ENCODE results near the gene PPP6R1. TPM values are rescaled to one million over a fixed set of nuclear protein-coding genes. Genes with fewer than 3 reads are reported as not detected.

The PPP6R1 gene
- total RNA-seq, 1 experiment from 2014 or later = 96.7 TPM

DNA sequence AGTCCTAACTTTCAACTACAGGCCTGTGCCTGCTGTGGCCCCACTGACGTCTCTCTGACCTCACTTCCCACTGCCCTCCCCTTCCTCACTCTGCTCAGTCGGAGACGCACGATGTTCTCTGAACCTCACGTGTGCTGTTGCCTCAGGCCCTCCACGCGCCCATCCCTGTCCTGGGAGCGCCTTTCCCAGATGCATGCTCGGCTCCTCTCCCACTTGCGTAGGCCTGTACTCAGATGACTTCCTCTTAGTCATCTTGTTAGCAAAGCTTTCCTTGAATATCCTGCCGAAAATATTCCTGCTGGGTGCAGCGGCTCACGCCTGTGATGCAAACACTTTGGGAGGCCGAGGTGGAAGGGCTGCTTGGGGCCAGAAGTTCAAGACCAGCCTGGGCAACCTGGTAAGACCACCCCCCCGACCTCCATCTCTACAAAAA, 69.4 kb downstream of the PPP6R1 start (continued):
- peak; percentile 92 for TF ChIP-seq POLR2A (IDR thresholded peaks at IDR 0.05; ENCODE audit: borderline replicate concordance, extremely low read depth, insufficient read depth, insufficient read length)
- TF ChIP-seq, protein P1, sequence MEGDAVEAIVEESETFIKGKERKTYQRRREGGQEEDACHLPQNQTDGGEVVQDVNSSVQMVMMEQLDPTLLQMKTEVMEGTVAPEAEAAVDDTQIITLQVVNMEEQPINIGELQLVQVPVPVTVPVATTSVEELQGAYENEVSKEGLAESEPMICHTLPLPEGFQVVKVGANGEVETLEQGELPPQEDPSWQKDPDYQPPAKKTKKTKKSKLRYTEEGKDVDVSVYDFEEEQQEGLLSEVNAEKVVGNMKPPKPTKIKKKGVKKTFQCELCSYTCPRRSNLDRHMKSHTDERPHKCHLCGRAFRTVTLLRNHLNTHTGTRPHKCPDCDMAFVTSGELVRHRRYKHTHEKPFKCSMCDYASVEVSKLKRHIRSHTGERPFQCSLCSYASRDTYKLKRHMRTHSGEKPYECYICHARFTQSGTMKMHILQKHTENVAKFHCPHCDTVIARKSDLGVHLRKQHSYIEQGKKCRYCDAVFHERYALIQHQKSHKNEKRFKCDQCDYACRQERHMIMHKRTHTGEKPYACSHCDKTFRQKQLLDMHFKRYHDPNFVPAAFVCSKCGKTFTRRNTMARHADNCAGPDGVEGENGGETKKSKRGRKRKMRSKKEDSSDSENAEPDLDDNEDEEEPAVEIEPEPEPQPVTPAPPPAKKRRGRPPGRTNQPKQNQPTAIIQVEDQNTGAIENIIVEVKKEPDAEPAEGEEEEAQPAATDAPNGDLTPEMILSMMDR (IDR thresholded peaks at IDR 0.05 in 2 of 3, conservative IDR thresholded peaks at IDR 0.05 in 1 of 3; ENCODE audit: borderline replicate concordance in 1 of 3, insufficient read depth in 1 of 3, low read depth in 2 of 3, low read length in 2 of 3) = no peak
- TF ChIP-seq, protein P2, sequence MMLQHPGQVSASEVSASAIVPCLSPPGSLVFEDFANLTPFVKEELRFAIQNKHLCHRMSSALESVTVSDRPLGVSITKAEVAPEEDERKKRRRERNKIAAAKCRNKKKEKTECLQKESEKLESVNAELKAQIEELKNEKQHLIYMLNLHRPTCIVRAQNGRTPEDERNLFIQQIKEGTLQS (IDR thresholded peaks at IDR 0.05) = no peak
- TF ChIP-seq CBX3 (IDR thresholded peaks at IDR 0.05; ENCODE audit: low read depth) = peak; percentile 84
- TF ChIP-seq EGR1 (IDR thresholded peaks at IDR 0.05; ENCODE audit: low read depth) = peak; percentile 52; the same call in 1 of the 2 replicates

DNA sequence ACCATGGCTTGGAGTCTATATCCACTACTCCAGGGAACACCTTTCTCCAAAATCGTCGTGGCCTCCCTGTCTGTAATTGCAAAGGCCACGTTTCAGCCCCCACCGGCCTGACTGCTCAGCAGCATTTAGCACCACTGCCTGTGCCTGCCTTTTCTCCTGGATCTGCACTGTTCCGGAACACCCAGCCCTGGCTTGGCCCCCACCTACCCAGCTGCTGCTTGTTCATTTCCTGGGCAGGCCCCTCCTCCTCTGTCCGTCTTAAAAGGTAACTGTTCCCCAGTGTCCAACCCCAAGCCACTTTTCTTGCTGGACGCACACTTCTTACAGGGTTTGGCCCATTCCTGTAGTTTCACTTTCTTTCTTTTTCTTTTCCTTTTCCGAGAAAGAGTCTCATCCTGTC, 70.2 kb downstream of the PPP6R1 start:
- ChIA-PET CTCF (interaction anchor here (0.7 to 1.0 kb wide), 2 partner anchors 21 to 92 kb away, joined by 3 read pairs; partner anchors contain the start of gene PTPRH), POLR2A (interaction anchor here (0.7 to 2.5 kb wide), 5 partner anchors 12 to 91 kb away, joined by 3 to 7 read pairs (median 3); partner anchors contain the start of genes HSPBP1 and PTPRH), RAD21 (ENCODE audit: low non-redundant PET in 1 of 2, low total read pairs in 2 of 2, uncharacterized antibody in 2 of 2, unreplicated experiment in 2 of 2) (no interaction called here)
- Histone ChIP-seq H4K20me1 (ENCODE audit: insufficient read depth) (no peaks in the 10 kb centered on the region), H3K79me2 (ENCODE audit: insufficient read depth, low read length) (peaks cover 4% of the 10 kb centered on the region; the same call in 1 of the 2 replicates), H3K36me3 (ENCODE audit: control insufficient read depth in 1 of 2, insufficient read depth in 2 of 2, low read length in 2 of 2) (no peaks in the 10 kb centered on the region), H2AFZ (ENCODE audit: low read depth, low read length, poor library complexity, severe bottlenecking) (no peak overlapping the region), H3K4me1 (ENCODE audit: control insufficient read depth in 1 of 2, insufficient read depth in 2 of 2, low read length in 2 of 2) (peaks cover 10 to 33% of the 10 kb centered on the region in 2 experiments), H3K4me2 (ENCODE audit: low read length) (peak overlapping the region; percentile 69), H3K27ac (ENCODE audit: low read depth, low read length) (peak overlapping the region; percentile 82; the same call in 1 of the 2 replicates), H3K9ac (ENCODE audit: low read length) (peak overlapping the region; percentile 63), H3K27me3 (ENCODE audit: insufficient read depth, low read length) (no peaks in the 10 kb centered on the region), H3K9me3 (ENCODE audit: control insufficient read depth in 1 of 2, insufficient read depth in 1 of 2, low read depth in 1 of 2, low read length in 2 of 2) (no peaks in the 10 kb centered on the region), H3K9me2 (ENCODE audit: insufficient read depth) (no peaks in the 10 kb centered on the region), H3K4me3 (replicated peaks in 1 of 2; ENCODE audit: low read depth in 1 of 2, low read length in 2 of 2) (0 out of 4 replicates have a peak overlapping the region, but pooled peaks of 1 of the 2 experiments have one; percentile 52)
- ATAC-seq (no peak), DNase-seq (ENCODE audit: low read depth, low spot score) (no peak)
- intact Hi-C loops (cut with micrococcal nuclease) = no loop called here
- BruUV-seq (replicated peaks) = TSS peak; percentile 51
- TF ChIP-seq SP1 (IDR thresholded peaks at IDR 0.05; ENCODE audit: low read depth) = no peak
